ENCODE data around the gene RHBDD2.

DNA sequence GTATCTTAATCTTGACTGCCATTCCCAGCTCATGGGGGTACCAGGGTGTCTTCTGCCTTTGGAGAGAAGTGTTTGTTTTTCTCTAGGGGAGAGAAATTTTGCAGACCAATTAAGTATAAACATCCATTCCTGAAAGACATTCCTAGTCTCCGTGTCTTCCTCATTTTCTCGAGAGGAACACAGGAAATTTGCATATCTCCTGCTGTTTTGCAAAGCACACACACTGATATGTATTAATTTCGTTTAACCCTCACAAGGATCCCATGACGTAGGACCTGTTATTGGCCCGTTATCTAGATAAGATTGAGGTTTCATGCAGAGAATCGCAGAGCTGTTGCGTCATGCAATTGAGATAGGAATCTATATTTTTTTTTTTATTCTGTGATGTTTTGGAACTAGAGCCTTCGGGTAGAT lies 944 bp downstream of the RHBDD2 start:
- TF ChIP-seq, protein P1, sequence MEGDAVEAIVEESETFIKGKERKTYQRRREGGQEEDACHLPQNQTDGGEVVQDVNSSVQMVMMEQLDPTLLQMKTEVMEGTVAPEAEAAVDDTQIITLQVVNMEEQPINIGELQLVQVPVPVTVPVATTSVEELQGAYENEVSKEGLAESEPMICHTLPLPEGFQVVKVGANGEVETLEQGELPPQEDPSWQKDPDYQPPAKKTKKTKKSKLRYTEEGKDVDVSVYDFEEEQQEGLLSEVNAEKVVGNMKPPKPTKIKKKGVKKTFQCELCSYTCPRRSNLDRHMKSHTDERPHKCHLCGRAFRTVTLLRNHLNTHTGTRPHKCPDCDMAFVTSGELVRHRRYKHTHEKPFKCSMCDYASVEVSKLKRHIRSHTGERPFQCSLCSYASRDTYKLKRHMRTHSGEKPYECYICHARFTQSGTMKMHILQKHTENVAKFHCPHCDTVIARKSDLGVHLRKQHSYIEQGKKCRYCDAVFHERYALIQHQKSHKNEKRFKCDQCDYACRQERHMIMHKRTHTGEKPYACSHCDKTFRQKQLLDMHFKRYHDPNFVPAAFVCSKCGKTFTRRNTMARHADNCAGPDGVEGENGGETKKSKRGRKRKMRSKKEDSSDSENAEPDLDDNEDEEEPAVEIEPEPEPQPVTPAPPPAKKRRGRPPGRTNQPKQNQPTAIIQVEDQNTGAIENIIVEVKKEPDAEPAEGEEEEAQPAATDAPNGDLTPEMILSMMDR (optimal IDR thresholded peaks at IDR 0.05 in 1 of 3, IDR thresholded peaks at IDR 0.05 in 1 of 3, conservative IDR thresholded peaks at IDR 0.05 in 1 of 3; ENCODE audit: extremely low read depth in 1 of 3, insufficient read depth in 2 of 3, low read length in 3 of 3) = no peak
- no peak for TF ChIP-seq EZH2 (IDR thresholded peaks at IDR 0.05; ENCODE audit: low read length)

Data from keratinocyte (primary cell).